Activated naive CD8-positive, alpha-beta T cell treated with anti-CD3 and anti-CD28 coated beads, Interleukin-2, amount 50 U/mL, for 16 hours (primary cell): Measurements from ENCODE around the gene KCND3.

Source experiments
- DNase-seq: peaks from one replicate; pipeline ENCODE4 v3.0.0-alpha.2; 2020; ENCODE audit warnings: low read depth, low spot score

Gene KCND3

DNA sequence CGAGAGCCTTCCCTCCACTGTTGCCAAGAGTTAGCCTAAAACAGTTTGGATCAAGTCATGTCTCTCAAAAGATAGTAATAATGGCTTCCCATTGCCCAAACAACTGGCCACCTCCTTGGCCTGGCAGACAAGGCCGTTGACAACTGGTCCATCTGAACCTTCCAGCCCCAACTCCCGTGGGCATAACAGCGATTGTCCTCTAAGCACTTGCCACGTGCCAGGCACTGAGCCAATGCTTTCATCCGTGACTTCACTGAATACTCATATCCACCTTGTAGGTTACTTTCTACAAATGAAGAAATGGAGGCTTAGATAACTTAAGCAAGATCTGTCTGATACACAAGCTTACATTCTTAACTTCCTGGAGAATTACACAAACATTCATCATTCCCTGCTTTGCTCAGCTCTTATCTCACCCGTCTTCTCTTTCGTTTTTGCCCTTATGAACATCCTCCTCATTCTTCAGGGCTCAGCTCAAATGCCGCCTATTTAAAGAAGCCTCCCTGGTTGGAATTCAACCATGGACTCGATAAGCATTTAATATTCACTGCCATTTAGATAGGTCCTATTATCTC lies 106.4 kb downstream of the KCND3 start:
- DNase-seq: no peak

GRCh38 chr1:111882559-111882958 lies 106.9 kb downstream of the KCND3 start:
- DNase-seq: no peak

DNA sequence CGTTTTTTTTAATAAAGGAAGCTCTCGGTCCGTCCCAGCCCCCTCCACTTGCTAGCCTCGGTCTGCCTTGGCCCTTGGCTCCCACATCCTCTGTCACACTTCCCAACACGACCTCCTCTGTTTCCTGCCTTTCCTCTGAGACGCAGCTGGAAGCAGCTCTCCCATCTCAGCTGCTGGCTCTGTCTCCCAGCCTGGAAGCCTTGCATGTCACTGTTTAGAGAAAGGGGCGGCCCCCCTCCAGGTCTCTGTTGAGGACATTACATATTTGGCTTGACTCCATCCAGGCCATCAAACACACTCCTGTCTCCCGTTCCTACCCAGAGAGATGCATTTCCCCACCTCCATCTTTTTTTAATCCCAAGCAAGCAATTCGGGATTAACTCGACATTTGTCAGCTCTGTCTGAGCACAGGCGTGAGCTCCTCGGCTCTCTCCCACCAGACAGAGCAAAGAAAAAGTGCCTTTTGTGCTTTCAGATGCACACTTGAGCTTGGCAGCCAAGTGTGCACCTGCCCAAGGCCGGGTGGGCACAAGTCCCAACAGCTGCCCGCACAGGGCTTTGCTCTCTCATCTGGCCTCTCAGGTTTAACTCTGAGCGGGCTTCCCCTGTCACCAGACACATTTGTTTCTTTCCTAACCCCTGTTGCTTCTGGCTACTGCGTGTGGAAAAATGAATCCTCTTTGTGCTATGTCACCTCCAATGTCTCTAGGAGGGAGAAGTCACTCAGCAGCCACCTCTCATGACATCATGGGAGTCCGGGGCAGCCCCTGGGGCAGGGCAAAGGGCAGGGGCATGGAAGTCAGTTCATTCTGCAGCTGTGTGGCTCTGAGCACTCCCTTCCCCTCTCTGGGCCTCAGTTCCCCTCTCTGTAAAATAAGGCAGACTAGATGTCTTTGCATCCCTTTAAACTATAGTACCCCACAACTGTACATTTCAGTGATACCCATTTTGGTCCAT lies 108.3 kb downstream of the KCND3 start:
- DNase-seq: no peak

- DNase-seq: no peak
Observed at GRCh38 chr1:111879081-111879480, 110.4 kb downstream of the KCND3 start.

DNA sequence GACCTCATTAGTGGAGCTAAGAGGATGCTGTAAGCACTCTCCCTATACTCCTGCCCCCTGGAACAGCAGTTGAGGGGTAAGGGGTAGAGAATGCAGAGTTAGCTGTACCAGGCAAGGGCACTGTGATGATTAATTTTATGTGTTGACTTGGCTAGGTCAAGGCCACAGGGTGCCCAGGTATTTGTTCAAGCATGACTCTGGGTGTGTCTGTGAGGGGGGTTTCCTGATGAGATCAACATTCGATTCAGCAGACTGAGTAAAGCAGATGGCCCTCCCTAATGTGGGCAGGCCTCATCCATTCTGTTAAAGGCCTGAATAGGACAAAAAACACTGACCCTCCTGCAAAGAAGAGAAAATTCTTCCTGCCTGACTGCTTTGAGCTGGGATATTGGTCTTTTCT lies 110.8 kb downstream of the KCND3 start:
- DNase-seq: no peak

DNA sequence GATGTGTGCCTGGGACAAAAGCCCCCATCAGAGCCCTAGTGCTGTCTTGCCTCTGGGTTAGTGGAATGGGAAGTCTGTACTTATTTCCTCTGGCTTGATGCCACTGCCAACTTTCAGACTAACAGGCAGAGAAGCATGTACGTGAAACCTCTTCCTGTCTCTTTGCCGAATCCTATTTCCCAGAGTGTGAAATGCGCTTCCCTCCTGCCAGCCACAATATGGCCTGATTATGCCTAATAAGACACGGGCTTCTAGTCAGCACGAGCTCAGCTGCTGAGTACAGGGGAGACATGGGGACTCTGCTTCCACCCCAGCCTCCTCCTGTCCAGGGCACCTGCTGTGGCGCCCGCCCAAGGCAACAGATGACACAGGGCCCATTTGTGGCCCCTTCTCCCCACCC lies 111.4 kb downstream of the KCND3 start:
- no peak for DNase-seq

- no peak for DNase-seq
Observed at GRCh38 chr1:111876631-111877030, 112.8 kb downstream of the KCND3 start.

DNA sequence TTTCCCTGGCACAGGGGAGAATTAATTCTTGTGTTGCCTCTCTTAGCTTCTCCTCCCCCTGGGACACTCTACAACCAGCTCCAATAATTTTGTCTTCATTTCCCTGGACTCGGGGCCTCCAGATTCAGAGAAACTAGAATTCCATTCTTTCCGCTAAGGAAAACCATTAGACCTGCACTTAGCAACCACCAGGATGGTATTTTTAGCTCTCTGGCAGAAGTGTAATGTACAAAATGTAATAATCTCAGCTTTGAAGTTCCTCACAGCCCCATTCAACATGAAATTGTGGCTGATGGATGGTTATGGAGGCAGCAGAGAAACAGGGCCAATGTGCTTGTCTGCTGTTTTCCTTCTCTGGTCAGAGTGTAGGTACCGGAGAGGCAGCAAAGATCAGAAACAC lies 113.8 kb downstream of the KCND3 start:
- no peak for DNase-seq

DNA sequence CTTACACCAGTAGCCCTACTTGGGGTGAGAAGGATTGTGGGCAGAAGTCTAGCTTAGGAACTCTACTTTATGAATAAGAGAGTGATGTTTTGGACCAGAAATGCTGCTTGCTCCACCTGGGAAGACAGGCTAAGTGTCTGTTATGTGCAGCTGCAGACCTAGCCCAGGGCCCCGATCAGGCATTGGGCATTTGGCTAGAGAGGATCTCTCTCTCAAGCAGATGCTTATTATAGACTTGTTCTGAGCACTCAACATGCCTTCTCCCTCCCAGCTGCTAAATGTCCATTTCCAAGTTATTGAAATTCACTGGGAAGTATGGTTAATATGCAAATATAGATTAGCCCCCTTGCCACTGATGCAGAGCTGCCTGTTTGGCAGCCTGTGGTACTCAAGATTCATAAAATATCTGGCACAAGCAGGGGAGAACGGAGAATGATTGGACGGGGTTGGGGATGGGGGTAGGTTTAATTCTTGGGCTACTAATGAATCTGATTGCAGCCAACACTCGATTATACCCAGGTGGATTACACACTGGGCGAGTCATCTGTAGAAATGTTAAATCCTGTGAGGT lies 115.9 kb downstream of the KCND3 start:
- DNase-seq: no peak

- no peak for DNase-seq
Observed at GRCh38 chr1:111870181-111870580, 119.3 kb downstream of the KCND3 start.

DNA sequence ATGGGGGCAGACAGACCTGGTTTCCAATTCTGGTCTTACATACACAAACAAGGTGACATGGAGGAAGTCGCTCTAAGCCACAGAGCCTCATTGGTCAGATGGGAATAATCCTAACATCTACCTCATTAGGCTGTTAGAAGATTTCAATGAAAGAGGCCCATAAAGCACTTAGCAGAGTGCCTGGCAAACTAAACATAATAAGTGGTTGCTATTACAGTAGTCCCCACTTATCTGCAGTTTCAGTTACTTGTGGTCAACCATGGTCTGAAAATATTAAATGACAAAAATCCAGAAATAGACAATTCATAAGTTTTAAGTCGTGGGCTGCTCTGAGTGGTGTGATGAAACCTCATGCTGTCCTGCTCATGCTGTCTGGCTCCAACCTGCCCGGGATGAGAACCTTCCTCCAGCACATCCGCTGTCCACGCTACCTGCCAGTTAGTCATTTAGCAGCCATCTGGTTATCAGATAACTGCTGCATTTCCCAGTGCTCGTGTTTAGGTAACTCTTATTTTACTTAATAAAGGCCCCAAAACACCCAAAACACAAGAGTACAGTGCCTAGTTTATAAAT lies 121.5 kb downstream of the KCND3 start:
- DNase-seq: no peak

DNA sequence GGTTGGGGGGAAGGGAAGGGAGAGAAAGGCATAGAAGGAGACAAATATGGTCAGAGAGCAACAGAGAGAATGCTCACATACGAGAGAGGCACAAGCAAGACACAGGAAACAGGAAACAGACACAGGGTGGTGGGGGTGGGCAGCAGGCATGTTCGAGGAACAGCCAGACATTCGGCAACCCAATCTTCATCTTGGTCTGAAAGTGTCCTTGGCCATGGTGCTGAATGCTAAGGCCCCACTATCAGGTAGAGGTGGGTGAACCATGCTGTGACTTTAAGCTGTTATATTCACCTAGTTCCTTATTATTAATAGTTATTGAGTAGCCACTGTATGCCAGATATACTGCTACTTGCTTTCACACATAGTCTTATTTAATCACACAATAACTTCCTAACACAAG lies 124.6 kb downstream of the KCND3 start:
- DNase-seq: no peak

DNA sequence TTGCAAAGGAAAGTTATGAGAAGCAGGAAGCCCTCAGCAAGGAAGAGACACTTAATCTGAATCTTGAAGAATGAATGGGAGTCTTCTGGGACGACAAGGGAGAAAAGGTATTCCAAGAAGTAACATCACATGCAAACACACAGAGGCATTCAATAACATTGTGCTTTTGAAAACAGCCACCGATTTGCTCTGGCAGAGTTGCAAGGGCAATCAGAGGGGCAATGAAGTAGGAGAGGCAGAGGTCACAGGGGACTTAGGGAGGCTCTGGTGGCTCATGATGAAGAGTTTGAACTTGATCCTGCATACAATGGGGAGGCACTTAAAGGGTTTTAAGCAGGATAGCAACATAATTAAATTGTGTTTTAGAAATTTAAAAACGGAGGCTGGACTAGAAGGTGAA lies 126.1 kb downstream of the KCND3 start:
- no peak for DNase-seq

- DNase-seq: no peak
Observed at GRCh38 chr1:111862599-111862998, 126.9 kb downstream of the KCND3 start.

GRCh38 chr1:111861523-111861922 lies 127.9 kb downstream of the KCND3 start:
- DNase-seq: no peak

- DNase-seq: no peak
Observed at GRCh38 chr1:111857194-111857651, 132.2 kb downstream of the KCND3 start.

DNA sequence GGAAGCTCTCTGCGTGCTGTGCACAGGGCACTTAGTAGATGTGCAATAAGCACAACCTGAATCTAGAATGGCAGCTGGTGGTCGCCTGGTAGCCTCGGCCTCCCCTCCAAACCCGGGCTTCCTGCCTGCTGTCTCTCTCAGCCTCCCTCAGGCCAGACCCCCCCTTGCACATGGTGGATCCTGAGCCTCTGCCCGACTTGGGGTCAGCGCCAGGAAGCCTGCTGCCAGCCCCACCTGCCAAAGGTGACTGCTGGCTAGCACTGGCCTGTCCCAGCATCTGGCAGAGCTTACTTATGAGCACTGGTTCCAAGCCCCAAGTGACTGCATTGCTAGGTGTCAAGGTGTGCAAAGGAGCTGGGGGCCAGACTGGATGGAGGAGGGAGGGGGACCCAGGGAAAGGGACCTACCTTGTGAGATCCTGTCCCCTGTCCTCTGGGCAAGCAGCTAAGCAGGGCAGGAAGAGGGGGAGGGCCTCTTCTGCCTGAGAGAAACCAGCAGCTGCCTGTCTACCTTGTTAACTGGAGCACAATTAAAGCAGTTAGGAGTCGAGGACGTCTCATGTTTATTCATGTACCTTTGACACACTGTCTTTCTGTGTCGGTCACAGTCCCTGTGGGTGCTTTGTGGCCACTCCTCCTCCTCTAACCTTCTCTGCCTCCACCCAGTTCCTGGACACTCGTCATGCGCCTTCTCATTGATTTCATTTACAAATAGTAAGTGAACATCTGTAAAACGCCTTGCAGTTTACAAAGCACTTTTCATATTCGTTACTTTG lies 132.9 kb downstream of the KCND3 start:
- DNase-seq: no peak

- DNase-seq: no peak
Observed at GRCh38 chr1:111855260-111855659, 134.2 kb downstream of the KCND3 start.

- no peak for DNase-seq
Observed at GRCh38 chr1:111852261-111852721, 137.2 kb downstream of the KCND3 start.

- DNase-seq: no peak
Observed at GRCh38 chr1:111851552-111851951, 137.9 kb downstream of the KCND3 start.

GRCh38 chr1:111850109-111850508 lies 139.4 kb downstream of the KCND3 start:
- no peak for DNase-seq
